HCT116 (cell line): ENCODE measurements around the gene SAYSD1. TPM values are rescaled to one million over a fixed set of nuclear protein-coding genes. Genes with fewer than 3 reads are reported as not detected.

Experiments used
- ATAC-seq: fragments of 200-7000 bp; cut with Tn5 transposase; 2 replicates; pipeline ENCODE4 v1.9.1; 2020; ENCODE audit warnings: mild to moderate bottlenecking, moderate library complexity
- BruUV-seq: library from RNA; stranded (reverse); fragments of 400-500 nt; replicated peaks from 2 replicates; lab custom pipeline; 2021; lab: Mats Ljungman, UMichigan
- CTCF ChIA-PET: fragments of 300-600 bp; sonication (Branson Sonifier 250); formaldehyde crosslinking; loops from one replicate; lab custom pipeline; 2021; ENCODE audit warnings: antibody characterized with exemption; lab: Charles Lee
- POLR2A ChIA-PET: fragments of 300-600, 350-600 bp; sonication (Branson Sonifier 250); formaldehyde crosslinking; loops from one replicate; lab custom pipeline; 2021; ENCODE audit warnings: antibody characterized with exemption; lab: Charles Lee
- RAD21 ChIA-PET, 2 experiments: fragments of 300-600 bp; sonication (Branson Sonifier 250); formaldehyde crosslinking; loops; one replicate each; lab custom pipeline; 2023; ENCODE audit warnings: low total read pairs in 2 of 2; ENCODE audit not compliant: uncharacterized antibody in 2 of 2, unreplicated experiment in 2 of 2, low non-redundant PET in 1 of 2; lab: Charles Lee
- DNase-seq: peaks from one replicate; pipeline ENCODE4 v3.0.0-alpha.2; 2010; ENCODE audit warnings: low read depth, low spot score
- H2AFZ ChIP-seq: fragments of 200-600 bp; shearing (Covaris generic), sonication (generic); 2 replicates; pipeline ENCODE4 v1.6.1; 2017; ENCODE audit warnings: low read depth, mixed run types, mixed read lengths, antibody characterized with exemption, low read length; ENCODE audit not compliant: poor library complexity, severe bottlenecking
- H3K27ac ChIP-seq: 2 replicates; pipeline ENCODE4 v1.5.1; 2012; ENCODE audit warnings: low read depth, low read length
- H3K27me3 ChIP-seq: fragments of 200-600 bp; sonication (generic); 2 replicates; pipeline ENCODE4 v1.6.1; 2016; ENCODE audit warnings: mixed run types, low read length, mixed read lengths; ENCODE audit not compliant: insufficient read depth
- H3K36me3 ChIP-seq, 2 experiments: fragments of 200-500 bp in 1 of 2; fragments of 200-600 bp in 1 of 2; sonication (Bioruptor generic) in 1 of 2; sonication (generic) in 1 of 2; 2 replicates each; pipeline versions ENCODE4 v1.5.1 to v1.6.1; 2014 to 2016; ENCODE audit warnings: low read length in 2 of 2, inconsistent platforms in 1 of 2, mixed read lengths in 1 of 2, mixed run types in 1 of 2; ENCODE audit not compliant: insufficient read depth in 2 of 2, control insufficient read depth in 1 of 2
- H3K4me1 ChIP-seq, 2 experiments: fragments of 200-600 bp in 1 of 2; sonication (generic) in 1 of 2; 2 replicates each; pipeline versions ENCODE4 v1.5.1 to v1.6.1; 2012 to 2017; ENCODE audit warnings: low read length in 2 of 2, inconsistent platforms in 1 of 2, mild to moderate bottlenecking in 1 of 2, mixed read lengths in 1 of 2, mixed run types in 1 of 2, moderate library complexity in 1 of 2; ENCODE audit not compliant: insufficient read depth in 2 of 2, control insufficient read depth in 1 of 2
- H3K4me2 ChIP-seq: fragments of 200-600 bp; sonication (generic); 2 replicates; pipeline ENCODE4 v1.6.1; 2017; ENCODE audit warnings: mixed run types, low read length, mixed read lengths
- H3K4me3 ChIP-seq, 2 experiments: fragments of 200-600 bp in 1 of 2; sonication (generic) in 1 of 2; replicated peaks in 1 of 2; 2 replicates each; pipeline ENCODE4 v1.5.1; 2011 to 2016; ENCODE audit warnings: low read length in 2 of 2, control low read depth in 1 of 2, low read depth in 1 of 2, mild to moderate bottlenecking in 1 of 2, mixed read lengths in 1 of 2, mixed run types in 1 of 2
- H3K79me2 ChIP-seq: fragments of 200-600 bp; sonication (generic); 2 replicates; pipeline ENCODE4 v1.6.1; 2017; ENCODE audit warnings: mild to moderate bottlenecking, mixed run types, low read length, moderate library complexity, mixed read lengths; ENCODE audit not compliant: insufficient read depth
- H3K9ac ChIP-seq: fragments of 200-600 bp; sonication (generic); 2 replicates; pipeline ENCODE4 v1.6.1; 2016; ENCODE audit warnings: low read length, mixed read lengths
- H3K9me2 ChIP-seq: fragments of 200-600 bp; sonication (generic), shearing (Covaris generic); 2 replicates; pipeline ENCODE4 v1.6.1; 2017; ENCODE audit warnings: mixed run types, mild to moderate bottlenecking, moderate library complexity; ENCODE audit not compliant: insufficient read depth
- H3K9me3 ChIP-seq, 2 experiments: fragments of 200-500 bp in 1 of 2; fragments of 200-600 bp in 1 of 2; sonication (Bioruptor generic) in 1 of 2; sonication (generic) in 1 of 2; 2 replicates each; pipeline ENCODE4 v1.6.1; 2014 to 2017; ENCODE audit warnings: low read length in 2 of 2, mixed read lengths in 2 of 2, inconsistent platforms in 1 of 2, low read depth in 1 of 2, mild to moderate bottlenecking in 1 of 2, mixed run types in 1 of 2, moderate library complexity in 1 of 2; ENCODE audit not compliant: control insufficient read depth in 1 of 2, insufficient read depth in 1 of 2
- H4K20me1 ChIP-seq: fragments of 200-600 bp; sonication (generic), shearing (Covaris generic); 2 replicates; pipeline ENCODE4 v1.6.1; 2017; ENCODE audit warnings: mixed run types, mild to moderate bottlenecking, moderate library complexity; ENCODE audit not compliant: insufficient read depth
- CBX3 ChIP-seq: IDR thresholded peaks from 2 replicates; pipeline ENCODE4 v1.6.1; 2012; ENCODE audit warnings: low read depth
- CEBPB ChIP-seq: IDR thresholded peaks from 2 replicates; pipeline ENCODE4 v1.6.1; 2012; ENCODE audit warnings: low read depth
- EGR1 ChIP-seq: IDR thresholded peaks from 2 replicates; pipeline ENCODE4 v1.6.1; 2012; ENCODE audit warnings: low read depth
- EZH2 ChIP-seq: fragments of 200-600 bp; sonication (generic); IDR thresholded peaks from 2 replicates; pipeline ENCODE4 v1.6.1; 2017; ENCODE audit warnings: antibody characterized with exemption, mixed run types
- FOSL1 ChIP-seq: IDR thresholded peaks from 2 replicates; pipeline ENCODE4 v1.6.1; 2012; ENCODE audit warnings: low read depth
- POLR2AphosphoS5 ChIP-seq: IDR thresholded peaks from 2 replicates; pipeline ENCODE4 v1.6.1; 2011; ENCODE audit warnings: mild to moderate bottlenecking, low read depth, low read length, moderate library complexity
- RAD21 ChIP-seq: IDR thresholded peaks from 2 replicates; pipeline ENCODE4 v1.6.1; 2012; ENCODE audit warnings: low read depth, mild to moderate bottlenecking
- SIN3A ChIP-seq: IDR thresholded peaks from 2 replicates; pipeline ENCODE4 v1.6.1; 2012; ENCODE audit warnings: low read depth
- SP1 ChIP-seq: IDR thresholded peaks from 2 replicates; pipeline ENCODE4 v1.6.1; 2012; ENCODE audit warnings: low read depth
- TCF7L2 ChIP-seq: IDR thresholded peaks from 2 replicates; pipeline ENCODE4 v1.7.0; 2011; ENCODE audit warnings: borderline replicate concordance, inconsistent platforms; ENCODE audit not compliant: insufficient read depth, insufficient read length; ENCODE audit errors: extremely low read depth
- ZFX ChIP-seq: fragments of 450-650 bp; IDR thresholded peaks from 2 replicates; pipeline ENCODE4 v1.6.1; 2017
- ZNF274 ChIP-seq: fragments of 200-500 bp; sonication (Bioruptor generic); IDR thresholded peaks from 2 replicates; pipeline ENCODE4 v1.6.1; 2014; ENCODE audit warnings: mild to moderate bottlenecking, low read depth, low read length, inconsistent platforms
- intact Hi-C: fragments of 100-400 bp; cut with micrococcal nuclease; formaldehyde crosslinking; loops from 2 replicates; pipeline ENCODE4 v1.10.0; 2022
- total RNA-seq: library from RNA; stranded (reverse); gene quantifications from one replicate; pipeline ENCODE4 v1.2.1, GENCODE V29; 2021; ENCODE audit not compliant: unreplicated experiment
- TF ChIP-seq, protein P1 (sequence below): IDR thresholded peaks from 2 replicates; pipeline ENCODE4 v1.6.1; 2011; ENCODE audit warnings: mild to moderate bottlenecking, low read length, moderate library complexity; ENCODE audit not compliant: insufficient replicate concordance; ENCODE audit errors: extremely low read depth
- TF ChIP-seq, protein P2 (sequence below), 3 experiments: fragments of 200-600 bp in 1 of 3; sonication (generic) in 1 of 3; IDR thresholded peaks in 2 of 3; conservative IDR thresholded peaks in 1 of 3; 2 replicates each; pipeline ENCODE4 v1.5.1; 2012 to 2017; ENCODE audit warnings: low read depth in 2 of 3, low read length in 2 of 3, antibody characterized with exemption in 1 of 3, borderline replicate concordance in 1 of 3, control low read depth in 1 of 3, mild to moderate bottlenecking in 1 of 3, mixed read lengths in 1 of 3, mixed run types in 1 of 3, moderate library complexity in 1 of 3; ENCODE audit not compliant: insufficient read depth in 1 of 3
- TF ChIP-seq, protein P3 (sequence below): IDR thresholded peaks from 2 replicates; pipeline ENCODE4 v1.6.1; 2012
- TF ChIP-seq, protein P4 (sequence below): IDR thresholded peaks from 2 replicates; pipeline ENCODE4 v1.6.1; 2012

Gene SAYSD1
- total RNA-seq, 1 experiment from 2014 or later: 10.1 TPM

DNA sequence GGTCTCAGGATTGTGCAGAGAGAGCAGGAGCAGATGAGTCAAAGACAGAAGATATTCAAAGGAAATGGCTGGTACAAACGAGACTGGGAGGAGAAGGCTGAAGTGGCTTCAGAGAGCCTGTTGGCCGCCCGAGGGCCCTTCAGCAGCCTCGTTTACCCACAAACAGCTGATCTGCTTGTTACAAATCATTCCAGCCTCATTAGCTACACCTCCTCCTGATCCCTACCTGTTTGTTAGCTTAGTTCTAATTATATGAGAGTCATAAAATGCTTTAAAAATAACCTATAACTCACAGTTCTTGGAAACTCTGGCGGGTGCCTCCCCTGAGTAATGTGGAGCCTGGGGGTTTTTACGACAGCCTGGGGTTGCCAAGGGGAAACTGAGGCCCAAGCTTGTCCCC lies 53.8 kb downstream of the SAYSD1 start:
- no peaks in the 10 kb centered on the region for H3K79me2 ChIP-seq
- no peak overlapping the region for H3K9ac ChIP-seq
- no peak for TF ChIP-seq POLR2AphosphoS5
- TF ChIP-seq CEBPB: no peak
- TF ChIP-seq SIN3A: no peak
- TF ChIP-seq, protein P1, sequence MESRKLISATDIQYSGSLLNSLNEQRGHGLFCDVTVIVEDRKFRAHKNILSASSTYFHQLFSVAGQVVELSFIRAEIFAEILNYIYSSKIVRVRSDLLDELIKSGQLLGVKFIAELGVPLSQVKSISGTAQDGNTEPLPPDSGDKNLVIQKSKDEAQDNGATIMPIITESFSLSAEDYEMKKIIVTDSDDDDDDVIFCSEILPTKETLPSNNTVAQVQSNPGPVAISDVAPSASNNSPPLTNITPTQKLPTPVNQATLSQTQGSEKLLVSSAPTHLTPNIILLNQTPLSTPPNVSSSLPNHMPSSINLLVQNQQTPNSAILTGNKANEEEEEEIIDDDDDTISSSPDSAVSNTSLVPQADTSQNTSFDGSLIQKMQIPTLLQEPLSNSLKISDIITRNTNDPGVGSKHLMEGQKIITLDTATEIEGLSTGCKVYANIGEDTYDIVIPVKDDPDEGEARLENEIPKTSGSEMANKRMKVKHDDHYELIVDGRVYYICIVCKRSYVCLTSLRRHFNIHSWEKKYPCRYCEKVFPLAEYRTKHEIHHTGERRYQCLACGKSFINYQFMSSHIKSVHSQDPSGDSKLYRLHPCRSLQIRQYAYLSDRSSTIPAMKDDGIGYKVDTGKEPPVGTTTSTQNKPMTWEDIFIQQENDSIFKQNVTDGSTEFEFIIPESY: no peak
- no peak for TF ChIP-seq RAD21
- TF ChIP-seq ZFX: no peak
- no peak for TF ChIP-seq ZNF274
- no peak for TF ChIP-seq EZH2
- no peak for TF ChIP-seq FOSL1
- TF ChIP-seq, protein P2, sequence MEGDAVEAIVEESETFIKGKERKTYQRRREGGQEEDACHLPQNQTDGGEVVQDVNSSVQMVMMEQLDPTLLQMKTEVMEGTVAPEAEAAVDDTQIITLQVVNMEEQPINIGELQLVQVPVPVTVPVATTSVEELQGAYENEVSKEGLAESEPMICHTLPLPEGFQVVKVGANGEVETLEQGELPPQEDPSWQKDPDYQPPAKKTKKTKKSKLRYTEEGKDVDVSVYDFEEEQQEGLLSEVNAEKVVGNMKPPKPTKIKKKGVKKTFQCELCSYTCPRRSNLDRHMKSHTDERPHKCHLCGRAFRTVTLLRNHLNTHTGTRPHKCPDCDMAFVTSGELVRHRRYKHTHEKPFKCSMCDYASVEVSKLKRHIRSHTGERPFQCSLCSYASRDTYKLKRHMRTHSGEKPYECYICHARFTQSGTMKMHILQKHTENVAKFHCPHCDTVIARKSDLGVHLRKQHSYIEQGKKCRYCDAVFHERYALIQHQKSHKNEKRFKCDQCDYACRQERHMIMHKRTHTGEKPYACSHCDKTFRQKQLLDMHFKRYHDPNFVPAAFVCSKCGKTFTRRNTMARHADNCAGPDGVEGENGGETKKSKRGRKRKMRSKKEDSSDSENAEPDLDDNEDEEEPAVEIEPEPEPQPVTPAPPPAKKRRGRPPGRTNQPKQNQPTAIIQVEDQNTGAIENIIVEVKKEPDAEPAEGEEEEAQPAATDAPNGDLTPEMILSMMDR (IDR thresholded peaks at IDR 0.05 in 2 of 3, conservative IDR thresholded peaks at IDR 0.05 in 1 of 3; ENCODE audit: borderline replicate concordance in 1 of 3, insufficient read depth in 1 of 3, low read depth in 2 of 3, low read length in 2 of 3): no peak
- TF ChIP-seq TCF7L2: no peak
- no peak for TF ChIP-seq SP1
- TF ChIP-seq, protein P3, sequence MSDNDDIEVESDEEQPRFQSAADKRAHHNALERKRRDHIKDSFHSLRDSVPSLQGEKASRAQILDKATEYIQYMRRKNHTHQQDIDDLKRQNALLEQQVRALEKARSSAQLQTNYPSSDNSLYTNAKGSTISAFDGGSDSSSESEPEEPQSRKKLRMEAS: no peak
- no peak for TF ChIP-seq CBX3
- TF ChIP-seq, protein P4, sequence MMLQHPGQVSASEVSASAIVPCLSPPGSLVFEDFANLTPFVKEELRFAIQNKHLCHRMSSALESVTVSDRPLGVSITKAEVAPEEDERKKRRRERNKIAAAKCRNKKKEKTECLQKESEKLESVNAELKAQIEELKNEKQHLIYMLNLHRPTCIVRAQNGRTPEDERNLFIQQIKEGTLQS: no peak
- TF ChIP-seq EGR1: no peak
- no peaks in the 10 kb centered on the region for H3K9me3 ChIP-seq
- BruUV-seq: no TSS peak
- peaks cover 18% of the 10 kb centered on the region for H3K27me3 ChIP-seq
- H2AFZ ChIP-seq: no peak overlapping the region
- no peaks in the 10 kb centered on the region for H3K9me2 ChIP-seq
- DNase-seq (no peak), ATAC-seq (no peak)
- no peak overlapping the region for H3K4me3 ChIP-seq
- no peaks in the 10 kb centered on the region for H3K36me3 ChIP-seq
- intact Hi-C loops: no loop called here
- CTCF ChIA-PET: no interaction called here
- no peak overlapping the region for H3K4me2 ChIP-seq
- RAD21 ChIA-PET: no interaction called here
- no peaks in the 10 kb centered on the region for H4K20me1 ChIP-seq
- no peaks in the 10 kb centered on the region for H3K4me1 ChIP-seq
- POLR2A ChIA-PET: no interaction called here
- no peak overlapping the region for H3K27ac ChIP-seq
